Mesenteric fat pad (tissue), 1 donor: ENCODE measurements around the gene VPS4B. TPM values are rescaled to one million over a fixed set of nuclear protein-coding genes. Genes with fewer than 3 reads are reported as not detected.
"Not testable (repeated sequence)": the region's sequence is repeated elsewhere in the genome, so short reads cannot be mapped to it uniquely, and the experiment has no call there.

Source experiments
- DNase-seq: peaks from one replicate; pipeline ENCODE4 v3.0.0-alpha.2; 2020; ENCODE audit warnings: low spot score
- long read RNA-seq: library from polyadenylated mRNA; unstranded; transcript quantifications from one replicate; pipeline ENCODE4 v2.0.0, GENCODE V29; 2020
- total RNA-seq: library from RNA; stranded (reverse); fragmentation: NEBNext Ultra II Directional; extraction: Animal tissue kit (Norgen Biotek cat#: 25700); gene quantifications from one replicate; pipeline ENCODE4 v1.2.1, GENCODE V29; 2021
- donor health status: DM: yes; HTN: yes; CAD: no.

The VPS4B gene
- total RNA-seq, result 47.9 TPM
- long read RNA-seq, transcript VPS4B-201 (11 exons, 3,324 nt), result major isoform, 21 of 29 reads
- long read RNA-seq, partial matches to known transcripts, result 3 of 29 reads
- long read RNA-seq, other reads (novel, unspliced or antisense), result 4 of 29 reads

DNA sequence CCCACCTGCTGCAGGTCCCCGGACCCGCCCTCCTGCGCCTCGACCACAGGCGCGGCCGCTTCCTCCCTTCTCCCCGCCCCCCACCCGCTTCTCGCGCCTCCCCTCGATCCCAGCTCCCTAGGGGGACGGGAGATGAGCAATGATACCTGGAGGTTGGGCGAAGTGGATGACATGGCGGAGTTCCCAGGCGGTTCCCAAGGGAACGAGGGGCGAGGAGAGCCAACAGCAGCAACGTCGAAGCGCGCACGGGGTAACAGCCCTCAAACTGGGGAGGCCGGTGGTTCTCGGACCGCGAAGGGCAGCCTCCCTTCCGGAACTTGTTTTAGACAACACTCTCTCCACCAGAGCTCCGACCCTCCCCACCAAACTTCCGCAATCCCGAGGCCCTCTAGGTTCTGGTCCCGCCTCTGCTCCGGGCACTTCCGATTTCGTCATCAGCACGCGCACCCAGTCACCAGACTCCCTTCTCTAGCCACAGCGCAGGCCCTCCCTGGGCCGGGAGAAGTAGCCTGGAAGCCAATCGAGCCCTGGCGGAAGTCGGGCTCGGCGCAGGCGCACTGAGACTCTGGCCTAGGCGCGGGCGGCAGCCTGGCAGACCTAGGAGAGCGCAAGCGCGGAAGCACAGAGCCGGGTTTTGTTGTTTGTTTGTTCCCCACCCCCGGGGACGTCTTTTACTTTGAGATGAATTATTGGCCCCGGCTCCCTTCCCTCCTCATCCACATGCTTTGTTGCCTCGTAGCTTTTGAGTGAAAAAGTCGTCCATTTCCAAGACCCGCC lies at the start of gene VPS4B:
VPS4B (minus strand) TSS at position 390 of the 777 bp plus-strand sequence; CDS start at position 173, 217 bp downstream.
- DNase-seq, result peak; percentile 100

DNA sequence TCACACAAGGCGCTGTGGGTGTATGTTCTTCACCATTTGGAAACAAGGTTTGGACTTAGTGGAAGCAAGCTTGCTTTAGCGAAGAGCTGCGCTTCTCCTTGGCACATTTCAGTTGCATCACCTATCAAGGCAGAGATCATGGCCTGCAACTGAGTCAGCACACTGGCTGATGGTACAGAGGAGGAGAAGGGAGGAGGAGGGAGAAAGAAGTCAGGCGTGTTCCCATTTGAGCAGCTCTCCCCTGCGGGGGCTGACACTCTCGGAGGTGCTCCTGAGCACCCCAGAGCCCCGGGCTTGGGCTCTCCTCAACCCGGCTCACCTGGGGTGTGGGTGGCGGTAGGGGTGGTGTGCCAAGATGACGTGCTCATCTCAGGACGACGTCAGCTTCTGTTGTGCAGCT lies 48.5 kb upstream of the VPS4B start:
- no peak for DNase-seq

DNA sequence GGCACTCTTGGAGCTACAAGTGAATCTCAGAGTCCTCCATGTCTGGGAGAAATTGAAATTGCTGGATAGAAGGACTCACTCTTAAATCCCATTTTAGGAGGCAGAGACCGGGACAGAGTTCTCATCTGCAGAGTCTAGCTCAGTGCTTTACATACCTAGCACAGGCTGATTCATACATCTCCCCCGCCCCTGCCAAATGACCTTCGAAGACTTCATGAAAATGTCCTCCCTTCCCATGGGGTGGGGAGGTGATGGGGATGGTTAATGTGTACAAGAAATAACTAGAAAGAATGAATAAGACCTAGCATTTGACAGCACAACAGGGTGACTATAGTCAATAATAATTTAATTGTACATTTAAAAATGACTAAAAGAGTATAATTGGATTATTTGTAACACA lies 46.3 kb upstream of the VPS4B start:
- no peak for DNase-seq

DNA sequence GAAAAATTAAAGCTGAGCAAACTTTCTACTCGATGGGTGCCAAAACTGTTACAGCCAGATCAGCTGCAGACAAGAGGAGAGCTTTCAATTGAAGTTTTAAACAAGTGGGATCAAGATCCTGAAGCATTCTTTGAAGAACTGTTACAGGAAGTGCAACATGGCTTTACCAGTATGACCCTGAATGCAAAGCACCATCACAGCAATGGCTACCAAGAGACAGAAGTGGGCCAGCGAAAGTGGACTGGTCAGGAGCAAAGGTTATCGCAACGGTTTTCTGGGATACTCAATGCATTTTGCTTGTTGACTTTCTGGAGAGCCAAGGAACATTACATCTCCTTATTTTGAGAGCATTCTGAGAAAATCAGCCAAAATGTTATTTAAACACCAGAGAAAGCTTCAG lies 45.4 kb upstream of the VPS4B start:
- no peak for DNase-seq

DNA sequence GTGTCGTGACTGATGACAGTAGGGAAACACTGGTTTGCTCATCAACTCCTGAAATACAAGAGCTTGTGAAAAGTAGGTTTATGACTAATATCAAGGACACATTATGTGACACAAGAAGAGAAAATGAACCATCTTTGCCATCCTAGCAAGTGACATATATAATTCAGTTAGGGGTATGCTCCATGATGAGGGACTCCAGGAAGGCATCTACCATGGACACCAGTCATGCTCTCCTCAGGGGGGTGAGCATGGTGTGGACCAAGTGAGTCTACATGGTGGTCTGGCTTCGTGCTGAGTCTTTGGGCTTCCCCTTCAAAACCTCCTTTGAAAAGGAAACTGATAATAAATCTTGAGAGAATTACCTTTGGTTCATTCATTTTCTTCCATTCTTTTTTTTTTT lies 42.8 kb upstream of the VPS4B start:
- no peak for DNase-seq

DNA sequence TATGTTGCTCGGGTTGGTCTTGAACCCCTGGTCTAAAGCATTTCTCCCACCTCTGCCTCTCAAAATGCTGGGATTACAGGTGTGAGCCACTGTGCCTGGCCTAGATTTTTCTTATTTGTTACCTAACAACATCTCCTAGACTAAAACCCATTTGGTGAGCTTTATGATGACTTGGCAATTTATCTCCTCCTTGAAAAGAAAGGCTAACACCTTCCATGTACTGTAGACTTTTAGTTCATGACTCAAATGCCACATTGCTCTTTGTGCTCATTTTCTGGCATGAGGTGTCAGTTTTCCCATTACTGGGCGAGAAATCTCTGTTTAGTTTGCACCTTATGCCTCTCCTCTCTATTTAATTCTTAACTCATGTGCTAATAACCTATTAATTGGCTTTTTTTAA lies 42.2 kb upstream of the VPS4B start:
- no peak for DNase-seq

DNA sequence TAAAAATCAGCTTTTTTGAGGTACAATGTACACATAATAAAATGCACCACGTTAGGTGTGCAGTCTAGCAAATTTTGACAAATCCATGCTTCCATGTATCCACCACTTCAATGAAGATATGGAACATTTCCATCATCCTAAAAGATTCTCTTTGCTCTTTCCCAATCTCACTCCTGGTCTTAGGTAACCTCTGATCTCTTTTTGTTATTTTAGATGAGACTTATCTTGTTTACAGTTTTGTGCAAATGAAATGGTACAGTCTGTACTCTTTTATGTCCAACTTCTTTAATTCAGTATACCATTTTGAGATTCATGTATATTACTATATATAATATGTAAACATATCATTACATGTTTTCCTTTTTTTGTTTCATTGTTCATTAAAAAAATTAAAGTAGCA lies 38.1 kb upstream of the VPS4B start:
- DNase-seq, result no peak

DNA sequence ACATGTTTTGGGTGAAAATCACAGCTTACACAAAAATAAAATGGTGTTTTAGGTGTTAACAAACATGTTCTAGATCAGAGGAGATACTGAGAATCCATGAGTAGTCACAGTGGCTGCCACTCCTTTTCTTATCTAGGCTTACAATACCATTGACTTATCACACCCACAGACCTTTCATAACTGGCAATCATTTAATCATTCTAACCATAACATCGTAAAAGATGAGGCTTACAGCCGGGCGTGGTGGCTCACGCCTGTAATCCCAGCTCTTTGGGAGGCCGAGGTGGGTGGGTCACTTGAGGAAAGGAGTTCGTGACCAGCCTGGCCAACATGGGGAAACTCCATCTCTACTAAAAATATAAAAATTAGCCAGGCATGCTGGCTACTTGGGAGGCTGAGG lies 35.7 kb upstream of the VPS4B start:
- DNase-seq, result no peak

DNA sequence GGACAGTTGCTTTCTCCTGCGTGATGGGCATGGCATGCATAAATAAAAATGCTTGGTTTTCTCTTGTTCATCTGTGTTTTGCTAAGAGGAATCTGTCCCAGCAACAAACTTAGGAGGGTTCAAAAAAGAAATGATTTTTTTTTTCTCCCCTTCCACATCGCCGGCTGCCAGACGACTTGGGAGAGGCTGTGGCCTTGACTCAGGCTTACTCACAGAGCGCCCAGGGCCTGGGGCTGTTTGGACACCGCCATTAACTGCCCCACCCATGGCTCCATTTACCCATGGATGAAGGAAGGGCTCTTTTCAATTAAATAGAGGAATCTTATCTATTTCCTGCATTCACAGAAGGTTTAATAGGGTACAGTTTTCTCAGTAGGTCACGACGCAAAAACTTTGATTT lies 32.2 kb upstream of the VPS4B start:
- no peak for DNase-seq

DNA sequence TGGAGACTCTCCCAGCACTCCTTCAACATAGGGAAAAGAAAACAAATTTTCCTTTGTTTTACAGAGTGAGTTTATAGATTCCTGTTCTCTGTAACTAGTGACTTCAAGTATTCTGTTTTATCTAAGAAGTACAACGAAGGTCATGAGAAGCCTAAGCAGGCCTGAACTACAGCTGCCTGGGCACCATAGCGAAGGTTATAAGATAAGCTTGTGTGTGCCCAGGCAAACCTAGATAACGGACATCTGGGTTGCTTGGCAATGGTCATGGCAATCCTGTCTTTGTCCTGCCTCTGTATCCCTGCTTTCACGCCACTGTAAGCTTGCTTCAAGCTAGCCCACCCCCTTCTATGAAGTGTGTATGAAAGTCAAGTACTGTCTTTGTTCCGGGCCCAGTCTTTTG lies 30.5 kb upstream of the VPS4B start:
- not testable (repeated sequence) for DNase-seq

DNA sequence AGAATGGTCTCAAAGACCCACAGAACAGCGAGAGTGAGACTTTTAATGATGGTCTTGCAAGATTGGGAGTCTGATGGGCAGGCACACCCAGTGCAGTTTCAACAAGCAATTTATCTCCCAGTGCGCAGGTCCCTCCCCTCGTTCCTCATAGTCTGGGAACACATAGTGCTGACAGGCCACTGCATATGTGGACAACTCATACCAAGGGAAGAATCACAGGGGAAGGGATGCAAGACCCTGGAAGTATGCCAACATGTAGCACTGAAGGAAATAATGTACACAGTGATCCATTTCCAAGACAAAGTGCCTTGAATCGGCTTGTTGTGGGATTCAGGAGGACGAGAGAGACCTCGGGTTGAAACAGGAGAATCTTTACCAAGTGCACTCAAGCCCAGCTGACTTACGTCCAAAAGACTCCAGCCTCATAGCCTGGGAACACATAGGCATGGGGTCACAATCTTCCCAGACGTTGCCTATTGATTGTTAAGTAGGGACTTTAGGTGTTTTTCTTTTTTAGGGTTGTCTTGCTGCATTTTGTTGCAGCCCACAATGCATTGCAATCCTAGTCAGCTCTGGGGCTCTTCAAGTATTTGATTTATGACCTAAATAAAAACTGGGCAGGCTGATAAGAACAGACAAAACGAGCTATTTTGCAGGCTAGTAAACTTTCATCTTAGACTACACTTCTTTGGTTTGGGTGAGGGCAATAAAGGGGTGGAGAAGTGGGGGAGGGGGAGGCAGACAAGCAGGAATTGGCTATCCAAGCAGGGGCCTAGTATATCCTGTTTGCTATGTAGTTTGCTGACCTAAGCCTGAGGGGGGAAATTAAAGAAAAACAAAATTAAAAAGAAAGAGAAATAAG lies 29.8 kb upstream of the VPS4B start:
- DNase-seq, result no peak

DNA sequence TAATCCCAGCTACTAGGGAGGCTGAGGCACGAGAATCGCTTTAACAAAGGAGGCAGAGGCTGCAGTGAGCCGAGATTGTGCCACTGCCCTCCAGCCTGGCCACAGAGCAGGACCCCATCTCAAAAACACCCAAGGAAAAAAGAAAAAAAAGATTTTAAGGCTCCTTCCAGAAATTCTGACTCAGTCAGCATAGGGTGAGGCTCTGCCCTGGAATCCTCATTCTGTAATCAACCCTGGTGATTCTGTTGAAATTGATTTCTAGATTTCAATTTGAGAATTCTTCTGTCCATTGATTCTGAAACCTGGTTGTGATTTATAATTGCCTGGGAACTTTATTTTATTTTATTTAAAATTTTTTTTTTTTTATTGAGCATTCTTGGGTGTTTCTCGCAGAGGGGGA lies 27.1 kb upstream of the VPS4B start:
- DNase-seq, result no peak

DNA sequence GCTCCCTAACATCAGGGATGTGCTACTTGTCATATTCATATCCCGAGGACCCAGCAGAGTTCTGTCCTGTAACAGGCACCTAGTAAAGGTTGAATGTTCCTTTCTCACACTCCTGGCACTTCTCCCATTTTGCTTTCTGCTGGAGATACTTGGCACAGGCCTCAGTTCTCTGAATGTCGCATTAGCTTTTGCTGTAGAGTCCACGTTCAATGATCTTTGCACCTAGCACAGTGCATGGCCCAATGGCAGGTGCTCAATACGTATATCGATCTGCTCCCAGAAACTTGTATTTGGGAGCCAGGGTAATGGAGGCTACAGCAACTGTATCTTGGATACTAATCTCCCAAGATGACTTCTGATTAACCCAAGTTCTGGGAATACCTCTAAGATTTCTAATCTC lies 24.8 kb upstream of the VPS4B start:
- DNase-seq, result no peak

DNA sequence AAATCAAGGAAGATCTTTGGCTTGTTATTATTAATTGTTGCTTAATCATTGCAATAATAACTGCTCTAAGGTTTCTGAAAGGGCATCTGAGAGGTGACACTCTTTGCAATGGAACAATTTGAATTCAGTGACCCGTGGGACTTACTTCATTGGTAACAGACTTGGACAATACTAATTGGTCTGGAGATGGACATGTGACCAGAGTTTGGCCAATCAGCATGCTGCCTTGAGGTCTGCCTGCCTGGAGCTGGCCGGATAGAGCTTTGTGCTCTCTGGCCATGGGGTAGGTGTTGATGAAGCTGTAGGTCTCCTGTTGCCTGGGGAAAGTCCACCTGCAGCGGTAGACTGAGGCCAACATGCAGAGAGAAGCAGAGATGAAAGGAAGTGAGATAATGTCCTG lies 24.0 kb upstream of the VPS4B start:
- no peak for DNase-seq

DNA sequence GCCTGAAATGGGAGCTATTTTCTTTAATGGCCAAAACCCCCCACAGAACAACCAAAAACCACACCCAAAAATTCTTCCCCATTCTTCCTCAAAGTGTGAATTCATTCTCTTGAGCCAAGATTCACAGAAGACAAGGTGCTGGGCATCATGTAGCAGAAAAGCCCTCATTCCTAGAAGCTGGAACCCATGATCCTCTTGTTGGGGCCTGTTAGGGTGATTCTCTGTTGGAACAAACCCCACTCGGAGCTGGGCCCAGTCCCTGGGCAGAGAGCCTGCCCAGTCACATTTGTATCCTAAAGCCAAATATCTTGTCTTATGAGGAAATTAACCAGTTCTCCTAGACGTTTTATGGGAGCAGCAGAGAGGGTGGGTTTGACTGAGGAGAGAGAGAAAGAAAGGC lies 22.8 kb upstream of the VPS4B start:
- DNase-seq, result no peak

DNA sequence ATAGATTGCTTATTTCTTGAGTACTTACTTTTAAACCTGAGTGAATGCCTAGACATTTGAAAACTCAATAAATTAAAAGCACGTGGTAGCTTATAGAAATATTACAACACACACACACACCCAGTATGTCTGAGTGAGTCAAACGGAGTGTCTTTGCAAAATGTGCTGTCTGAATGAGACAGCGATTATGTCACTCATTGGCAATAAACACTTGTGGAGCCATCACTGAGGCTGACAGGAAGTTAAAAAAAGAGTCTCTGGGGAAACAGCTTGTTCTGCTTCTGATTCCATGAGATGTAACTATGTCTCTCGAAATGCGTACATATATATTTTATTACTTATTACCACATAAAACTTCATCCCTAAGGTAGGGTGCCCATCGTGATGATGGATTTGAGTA lies 22.3 kb upstream of the VPS4B start:
- no peak for DNase-seq

DNA sequence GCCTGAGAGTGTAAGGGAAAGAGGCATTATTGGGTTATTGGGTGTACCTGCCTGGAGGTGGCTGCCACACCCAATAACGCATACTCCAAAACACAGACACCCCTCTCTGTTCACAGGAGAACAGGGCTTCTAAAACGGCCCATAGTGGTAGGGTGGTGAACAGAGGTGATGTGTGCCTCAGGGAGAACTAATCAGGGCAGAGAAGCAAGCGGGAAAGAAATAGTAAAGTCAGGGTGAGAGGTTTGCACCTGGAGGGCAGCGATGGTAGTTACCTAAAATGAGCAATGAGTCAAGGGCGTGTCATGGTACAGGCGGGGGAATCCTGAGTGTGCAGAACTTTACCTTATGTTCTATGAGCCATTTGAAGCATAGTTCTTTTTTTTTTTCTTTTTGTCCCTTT lies 21.6 kb upstream of the VPS4B start:
- no peak for DNase-seq

DNA sequence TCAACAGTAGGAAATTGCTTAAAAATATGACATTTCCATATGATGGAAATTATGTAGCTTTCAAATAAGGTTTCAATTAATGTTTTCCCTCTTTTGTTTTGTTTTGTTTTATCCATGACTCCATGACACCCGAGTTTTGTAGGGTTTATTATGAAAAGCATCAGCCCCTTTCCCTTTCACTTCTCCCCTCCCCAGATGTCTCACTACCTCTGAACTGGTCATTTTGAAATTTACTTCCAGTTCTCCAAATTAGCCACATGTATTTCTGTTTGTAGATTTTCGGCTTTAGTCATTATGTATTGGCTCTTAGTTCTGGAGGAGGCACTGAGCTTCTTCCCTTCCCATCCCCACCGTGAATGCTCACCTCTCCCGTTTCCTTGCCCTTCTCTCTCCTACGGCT lies 18.6 kb upstream of the VPS4B start:
- no peak for DNase-seq

DNA sequence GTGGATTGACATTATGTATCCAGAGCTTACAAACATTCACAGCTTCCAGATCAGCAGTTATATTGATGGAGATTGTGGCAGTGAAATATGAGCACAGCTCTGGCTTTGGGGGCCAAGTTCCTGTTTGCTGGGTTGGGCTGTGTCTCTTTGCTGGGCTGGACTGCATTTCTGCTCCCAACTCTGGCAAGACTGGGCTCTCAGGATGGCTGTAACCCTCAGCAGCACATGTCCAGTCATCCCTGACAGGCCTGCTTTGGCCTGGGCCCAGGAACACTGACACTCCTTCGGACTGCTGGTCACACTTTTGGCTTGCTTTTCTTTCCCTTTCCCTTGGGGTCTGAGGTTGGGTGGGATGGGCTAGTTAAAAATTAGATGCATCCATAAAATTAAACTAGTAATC lies 17.9 kb upstream of the VPS4B start:
- no peak for DNase-seq

DNA sequence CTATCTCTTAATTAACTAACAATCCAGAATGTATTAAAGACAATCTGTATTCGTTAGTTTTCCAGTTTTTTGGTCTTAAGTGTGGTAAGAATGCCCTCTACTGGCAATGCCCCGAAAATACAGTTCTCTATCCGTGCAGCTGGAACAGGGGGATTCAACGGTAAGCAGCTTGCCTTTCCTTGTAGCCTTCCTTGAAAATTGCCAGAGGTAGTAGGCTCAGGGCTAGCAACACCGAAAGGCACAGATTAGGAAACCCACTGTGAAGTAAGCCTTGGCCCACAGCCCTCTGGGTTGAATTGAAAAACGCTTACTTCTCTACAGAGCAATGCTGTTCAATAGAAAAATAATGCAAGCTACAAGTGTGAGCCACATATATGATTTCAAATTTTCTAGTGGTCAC lies 17.1 kb upstream of the VPS4B start:
- DNase-seq, result no peak

DNA sequence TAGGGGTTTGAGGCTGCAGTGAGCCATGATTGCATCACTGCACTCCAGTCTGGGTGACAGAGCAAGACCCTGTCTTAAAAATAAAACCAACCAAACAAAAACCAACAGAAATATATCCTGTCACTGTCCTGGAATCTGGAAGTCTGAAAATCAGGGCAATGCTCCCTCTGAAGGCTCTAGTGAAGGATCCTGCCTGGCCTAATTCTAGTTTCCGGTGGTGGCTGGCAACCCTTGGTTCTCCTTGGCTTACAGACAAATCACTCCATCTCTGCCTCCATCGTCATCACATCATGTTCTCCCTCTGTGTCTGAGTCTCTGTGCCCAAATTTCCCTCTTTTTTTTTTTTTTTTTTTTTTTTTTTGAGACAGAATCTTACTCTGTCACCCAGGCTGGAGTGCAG lies 15.9 kb upstream of the VPS4B start:
- no peak for DNase-seq

DNA sequence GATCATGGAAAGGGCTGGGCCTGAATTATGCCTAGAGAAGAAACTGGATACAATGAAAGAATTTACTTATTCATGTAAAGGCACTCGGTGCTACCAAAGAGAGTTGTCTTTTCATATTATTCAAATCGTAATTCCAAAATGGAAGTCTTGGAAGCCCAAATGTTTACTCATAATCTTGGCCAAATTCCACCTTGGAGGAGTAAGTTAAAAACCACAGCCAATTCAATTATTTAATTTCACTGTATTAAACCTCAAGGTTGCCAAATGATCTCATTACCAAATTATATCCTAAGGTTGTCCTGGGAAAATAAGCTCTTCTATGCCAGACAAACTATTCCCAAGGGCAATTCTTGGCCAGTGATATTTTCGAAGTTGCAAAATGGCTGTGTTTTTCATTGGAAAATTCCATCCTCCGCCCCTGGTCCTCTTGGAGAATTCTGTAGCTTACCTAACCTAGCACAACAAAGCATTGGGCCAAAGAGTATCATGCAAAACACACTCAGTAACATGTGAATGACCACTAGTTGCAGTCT lies 11.1 kb upstream of the VPS4B start:
- DNase-seq, result no peak
